ENCODE data around the gene ZNF862.
"Not testable (repeated sequence)": the region's sequence is repeated elsewhere in the genome, so short reads cannot be mapped to it uniquely, and the experiment has no call there.

ZNF862 gene

GRCh38 chr7:149824748-149825566 lies 13.2 kb upstream of the ZNF862 start:
- no peak for DNase-seq (ENCODE audit: low read depth in 2 of 2)

- DNase-seq (ENCODE audit: low read depth in 2 of 2), result no peak
Measured at GRCh38 chr7:149825567-149826343, 12.4 kb upstream of the ZNF862 start.

DNA sequence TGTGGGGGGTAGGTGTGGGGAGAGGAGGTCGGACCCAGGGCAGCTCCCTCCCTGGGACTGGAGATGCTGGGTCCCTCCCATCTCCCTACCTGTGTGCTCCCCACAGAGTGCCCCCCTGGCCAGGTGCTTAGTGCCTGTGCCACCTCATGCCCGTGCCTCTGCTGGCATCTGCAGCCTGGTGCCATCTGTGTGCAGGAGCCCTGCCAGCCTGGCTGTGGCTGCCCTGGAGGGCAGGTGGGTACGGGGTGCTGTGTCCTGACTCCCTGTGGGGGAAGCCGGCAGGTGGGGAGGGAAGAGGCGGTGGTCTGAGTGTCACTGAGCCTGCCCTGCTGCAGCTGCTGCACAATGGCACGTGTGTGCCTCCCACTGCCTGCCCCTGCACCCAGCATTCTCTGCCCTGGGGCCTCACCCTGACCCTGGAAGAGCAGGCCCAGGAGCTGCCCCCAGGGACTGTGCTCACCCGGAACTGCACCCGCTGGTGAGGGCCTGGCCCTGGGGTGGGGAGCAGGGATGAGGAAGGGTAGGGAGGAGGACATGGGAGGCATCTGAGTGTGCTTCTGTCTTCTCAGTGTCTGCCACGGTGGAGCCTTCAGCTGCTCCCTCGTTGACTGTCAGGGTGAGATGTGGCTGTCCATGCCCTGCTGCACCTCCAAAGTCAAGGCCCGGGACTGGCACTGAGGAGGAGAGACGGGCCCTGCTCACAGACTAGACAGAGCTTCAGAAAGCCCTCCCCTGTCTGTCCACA lies 11.7 kb upstream of the ZNF862 start:
- no peak for DNase-seq (ENCODE audit: low read depth in 2 of 2)

DNA sequence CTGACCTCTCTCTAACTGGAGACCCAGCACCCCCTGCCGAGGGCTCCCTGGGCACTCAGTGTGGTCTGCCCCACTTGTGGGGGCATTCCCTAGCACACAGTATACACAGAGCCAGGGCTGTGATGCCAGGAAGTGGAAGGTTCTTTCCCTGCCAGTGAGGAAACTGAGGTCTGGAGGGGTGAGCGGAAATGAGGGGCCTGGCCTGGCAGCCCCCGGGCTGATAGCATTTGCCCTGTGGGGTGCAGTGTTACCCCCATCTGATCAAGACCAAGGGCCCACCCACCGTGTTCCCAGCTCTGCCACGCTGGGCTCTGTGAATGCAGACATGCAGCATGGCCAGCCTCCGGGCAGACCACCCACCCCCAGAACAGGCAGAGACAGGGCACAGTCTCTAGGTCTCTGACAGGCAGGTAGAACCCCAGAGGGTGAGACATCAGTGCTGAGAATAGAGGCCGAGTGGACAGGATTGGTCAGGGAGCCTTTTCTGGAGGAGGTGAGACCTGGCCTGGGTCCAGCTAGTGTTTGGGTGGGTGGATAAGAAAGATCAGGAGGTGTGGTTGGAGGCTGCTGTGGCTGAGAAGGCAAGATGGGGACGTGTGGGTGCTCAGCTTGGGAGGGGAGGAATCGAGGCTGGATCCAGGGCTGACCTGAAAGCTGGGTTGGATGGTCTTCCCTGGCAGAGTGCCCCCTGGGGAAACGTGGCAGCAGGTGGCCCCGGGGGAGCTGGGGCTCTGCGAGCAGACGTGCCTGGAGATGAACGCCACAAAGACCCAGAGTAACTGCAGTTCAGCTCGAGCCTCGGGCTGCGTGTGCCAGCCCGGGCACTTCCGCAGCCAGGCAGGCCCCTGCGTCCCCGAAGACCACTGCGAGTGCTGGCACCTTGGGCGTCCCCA lies 10.8 kb upstream of the ZNF862 start:
- no peak for DNase-seq (ENCODE audit: low read depth in 2 of 2)

DNA sequence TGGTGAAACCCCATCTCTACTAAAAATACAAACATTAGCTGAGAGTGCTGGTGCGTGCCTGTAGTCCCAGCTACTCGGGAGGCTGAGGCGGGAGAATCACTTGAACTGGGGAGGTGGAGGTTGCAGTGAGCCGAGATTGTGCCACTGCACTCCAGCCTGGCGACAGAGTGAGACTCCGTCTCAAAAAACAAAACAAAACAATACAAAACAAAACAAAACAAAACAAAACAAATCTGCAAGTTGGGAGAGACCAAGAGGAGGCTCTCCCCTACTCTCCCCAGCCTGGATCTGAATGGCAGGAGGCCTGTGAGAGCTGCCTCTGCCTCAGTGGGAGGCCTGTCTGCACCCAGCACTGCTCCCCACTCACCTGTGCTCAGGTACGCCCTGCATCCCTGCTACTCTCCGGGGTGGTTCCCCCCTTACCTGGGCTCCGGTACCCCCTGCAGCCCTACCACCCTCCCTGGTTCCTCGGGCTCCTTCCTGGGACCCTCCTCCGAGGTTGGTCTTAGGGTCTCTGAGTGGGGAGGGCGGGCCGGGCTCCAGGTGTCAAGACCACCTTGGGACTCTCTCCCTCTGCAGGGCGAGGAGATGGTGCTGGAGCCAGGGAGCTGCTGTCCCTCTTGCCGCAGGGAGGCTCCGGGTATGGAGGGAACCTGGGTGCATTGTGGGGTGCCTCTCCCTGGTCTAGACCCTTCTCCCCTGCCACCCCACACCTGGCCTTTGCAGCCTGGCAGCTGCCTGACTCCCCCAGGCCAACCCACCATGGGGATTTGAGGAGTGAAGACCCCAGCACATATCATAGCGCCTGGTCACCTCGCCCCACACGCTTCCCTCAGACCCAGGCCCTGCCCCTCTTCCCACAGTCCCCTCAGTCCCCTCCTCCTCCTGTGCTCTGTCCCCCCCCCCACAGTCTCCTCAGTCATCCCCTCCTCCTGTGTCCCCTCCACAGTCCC lies 9.5 kb upstream of the ZNF862 start:
- DNase-seq (ENCODE audit: low read depth in 2 of 2), result no peak

DNA sequence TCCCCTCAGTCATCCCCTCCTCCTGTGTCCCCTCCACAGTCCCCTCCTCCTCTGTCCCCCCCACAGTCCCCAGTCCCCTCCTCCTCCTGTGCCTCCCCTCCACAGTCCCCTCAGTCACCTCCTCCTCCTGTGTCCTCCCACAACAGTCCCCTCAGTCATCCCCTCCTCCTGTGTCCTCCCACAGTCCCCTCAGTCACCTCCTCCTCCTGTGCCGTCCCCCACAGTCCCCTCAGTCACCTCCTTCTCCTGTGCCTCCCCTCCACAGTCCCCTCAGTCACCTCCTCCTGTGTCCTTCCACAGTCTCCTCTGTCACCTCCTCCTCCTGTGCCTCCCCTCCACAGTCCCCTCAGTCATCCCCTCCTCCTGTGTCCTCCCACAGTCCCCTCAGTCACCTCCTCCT lies 7.6 kb upstream of the ZNF862 start:
- DNase-seq (ENCODE audit: low read depth in 2 of 2), result not testable (repeated sequence)

DNA sequence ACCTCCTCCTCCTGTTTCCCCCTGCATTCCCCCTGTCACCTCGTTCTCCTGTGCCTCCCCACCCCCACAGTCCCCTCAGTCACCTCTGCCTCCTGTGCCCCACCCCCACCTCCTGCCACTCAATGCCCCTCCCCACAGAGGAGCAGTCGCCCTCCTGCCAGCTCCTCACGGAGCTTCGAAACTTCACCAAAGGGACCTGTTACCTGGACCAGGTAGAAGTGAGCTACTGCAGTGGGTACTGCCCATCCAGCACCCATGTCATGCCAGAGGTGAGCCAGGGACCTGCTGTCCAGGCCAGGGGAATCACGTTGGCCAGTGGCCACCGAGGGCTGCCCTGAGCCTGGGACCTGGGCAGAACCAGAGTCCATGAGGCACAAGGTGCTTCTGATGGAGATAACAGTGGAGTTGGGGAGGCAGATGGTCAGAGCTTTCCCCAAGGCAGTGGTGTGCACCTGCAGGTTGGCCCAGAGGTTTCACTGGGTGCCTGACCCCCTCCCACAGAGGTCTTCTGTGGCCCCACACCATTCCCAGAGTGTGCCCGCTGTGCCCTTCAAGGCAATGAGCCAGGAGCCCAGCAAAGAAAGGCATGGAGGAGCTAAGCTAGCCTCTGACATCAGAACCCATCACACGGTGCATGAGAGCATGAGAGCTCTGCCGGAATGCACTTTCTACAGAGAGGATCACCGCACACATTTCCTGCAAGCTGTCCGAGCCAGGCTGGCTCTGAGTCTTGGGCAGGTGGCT lies 7.0 kb upstream of the ZNF862 start:
- no peak for DNase-seq (ENCODE audit: low read depth in 2 of 2)

DNA sequence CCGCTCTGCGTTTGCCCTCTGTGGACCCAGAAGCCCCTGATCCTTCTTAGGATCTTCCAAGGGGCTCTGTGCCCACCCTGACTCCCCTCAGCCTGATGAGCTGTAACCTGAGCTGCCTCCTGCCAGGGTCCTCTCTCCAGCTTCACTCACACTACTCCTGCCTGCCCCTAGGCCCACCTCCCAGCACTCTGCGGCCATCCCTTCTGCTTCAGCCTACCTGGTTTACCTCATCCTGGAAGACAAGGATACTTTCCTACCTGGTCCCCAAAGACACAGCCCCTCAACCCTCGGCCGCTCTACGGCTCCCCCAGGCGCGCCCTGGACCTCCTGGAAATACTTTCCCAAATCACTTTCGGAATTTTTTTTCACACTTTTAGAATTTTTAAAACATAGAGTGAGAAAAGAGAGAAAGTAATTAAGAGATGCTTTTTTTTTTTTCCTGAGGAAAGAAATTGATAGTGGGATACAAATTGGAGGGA lies 6.4 kb upstream of the ZNF862 start:
- DNase-seq (ENCODE audit: low read depth in 2 of 2), result no peak

GRCh38 chr7:149832332-149833041 lies 5.7 kb upstream of the ZNF862 start:
- DNase-seq (ENCODE audit: low read depth in 2 of 2), result no peak

GRCh38 chr7:149833495-149834130 lies 4.6 kb upstream of the ZNF862 start:
- no peak for DNase-seq (ENCODE audit: low read depth in 2 of 2)

DNA sequence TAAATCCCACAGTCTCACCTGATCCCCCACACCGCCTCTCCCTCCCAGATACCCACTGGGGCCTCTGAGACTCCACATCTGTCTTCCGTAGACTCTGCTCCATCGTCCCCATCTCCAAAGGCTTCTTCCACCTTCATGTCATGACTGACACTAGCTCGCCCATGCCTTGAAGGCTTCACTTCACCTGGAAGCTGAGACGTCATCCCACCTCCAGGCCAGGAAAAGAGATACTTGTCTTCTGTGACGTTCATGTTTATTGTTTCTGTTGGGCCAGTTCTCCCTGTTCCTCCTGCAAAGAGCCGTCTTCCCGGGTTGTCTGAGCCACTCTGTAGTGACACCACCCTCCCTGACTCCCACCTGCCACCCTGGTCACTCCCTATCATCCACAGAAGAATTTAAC lies 3.6 kb upstream of the ZNF862 start:
- DNase-seq (ENCODE audit: low read depth in 2 of 2), result no peak

DNA sequence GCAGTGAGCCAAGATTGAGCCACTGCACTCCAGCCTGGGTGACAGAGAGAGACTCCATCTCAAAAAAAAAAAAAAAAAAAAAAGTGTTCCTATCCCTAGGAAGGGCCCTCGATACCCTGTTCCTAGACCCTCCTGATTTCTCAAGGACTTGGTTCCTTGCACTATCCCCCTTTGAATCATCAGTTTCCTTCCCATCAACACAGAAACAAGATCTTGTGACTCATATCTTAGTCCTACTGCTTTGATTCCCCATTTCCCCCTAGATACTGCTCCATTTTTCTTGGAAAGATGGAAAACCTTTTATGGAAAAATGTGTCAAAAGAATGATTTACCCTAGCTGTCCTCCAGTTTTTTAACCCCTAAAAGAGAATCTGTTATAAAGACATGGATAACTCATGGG lies 1.7 kb upstream of the ZNF862 start:
- DNase-seq (ENCODE audit: low read depth in 2 of 2), result no peak

GRCh38 chr7:149837564-149838223 lies 481 bp upstream of the ZNF862 start:
- no peak for DNase-seq (ENCODE audit: low read depth in 2 of 2)

DNA sequence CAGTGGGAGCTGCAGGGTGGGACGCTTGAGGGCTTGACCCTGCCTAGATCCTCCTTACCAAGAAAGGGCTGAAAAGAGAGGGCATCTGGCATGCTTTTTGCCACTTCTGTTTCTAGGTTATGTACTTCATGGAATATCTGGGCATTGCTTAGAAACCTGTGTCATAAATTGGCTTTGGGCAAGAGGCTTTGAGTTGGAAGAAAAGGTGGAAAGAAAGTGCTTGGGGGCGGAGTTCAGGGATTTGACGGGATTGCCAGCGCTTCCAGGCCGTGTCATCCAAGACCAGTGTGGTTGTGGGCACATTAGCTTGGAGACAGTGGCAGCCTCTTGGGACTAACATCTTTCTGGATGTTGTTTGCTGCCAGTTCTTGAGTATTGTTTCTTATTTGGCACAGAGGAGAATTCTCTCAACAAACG lies 825 bp downstream of the ZNF862 start:
- DNase-seq (ENCODE audit: low read depth in 2 of 2), result no peak

- DNase-seq (ENCODE audit: low read depth in 2 of 2), result no peak
Measured at GRCh38 chr7:149839933-149840332, 1.8 kb downstream of the ZNF862 start.

GRCh38 chr7:149843566-149843965 lies 5.4 kb downstream of the ZNF862 start:
- DNase-seq (ENCODE audit: low read depth in 2 of 2), result no peak

- no peak for DNase-seq (ENCODE audit: low read depth in 2 of 2)
Measured at GRCh38 chr7:149844445-149844844, 6.3 kb downstream of the ZNF862 start.
